IPS-NIHi7 (cell line): Measurements from ENCODE around the gene FUOM.
"Not testable (repeated sequence)": the region's sequence is repeated elsewhere in the genome, so short reads cannot be mapped to it uniquely, and the experiment has no call there.

Experiments used
- DNase-seq: peaks from one replicate; pipeline ENCODE4 v3.0.0; 2012; ENCODE audit warnings: mixed read lengths; ENCODE audit errors: extremely low spot score

FUOM gene

DNA sequence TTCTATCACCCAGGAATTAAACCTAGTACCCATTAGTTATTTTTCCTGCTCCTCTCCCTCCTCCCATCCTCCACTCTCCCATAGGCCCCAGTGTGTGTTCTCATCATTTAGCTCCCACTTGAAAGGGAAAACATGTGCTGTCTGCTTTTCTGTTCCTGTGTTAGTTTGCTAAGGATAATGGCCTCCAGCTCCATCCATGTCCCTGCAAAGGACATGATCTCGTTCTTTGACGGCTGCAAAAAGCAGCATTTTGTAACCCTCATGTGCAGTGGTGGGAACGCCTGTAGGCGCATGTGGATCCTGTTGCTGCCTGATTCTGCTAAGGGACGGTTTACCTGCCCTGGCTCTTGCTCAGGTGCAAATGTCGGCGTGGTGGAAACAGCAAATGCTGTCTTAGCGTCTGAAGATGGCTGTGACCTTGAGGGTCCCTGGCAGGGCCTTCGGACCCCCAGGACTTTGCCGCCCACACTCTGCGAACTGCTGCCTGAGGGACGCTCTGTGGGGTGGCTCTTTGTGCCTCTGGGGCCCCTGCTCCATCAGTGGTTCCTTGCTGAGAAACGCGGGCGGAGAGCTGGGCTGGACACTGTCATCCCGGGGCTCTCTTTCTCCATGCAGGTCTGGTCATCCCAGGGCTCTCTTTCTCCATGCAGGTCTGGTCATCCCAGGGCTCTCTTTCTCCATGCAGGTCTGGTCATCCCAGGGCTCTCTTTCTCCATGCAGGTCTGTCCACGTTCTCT lies 30.6 kb upstream of the FUOM start:
- no peak for DNase-seq

DNA sequence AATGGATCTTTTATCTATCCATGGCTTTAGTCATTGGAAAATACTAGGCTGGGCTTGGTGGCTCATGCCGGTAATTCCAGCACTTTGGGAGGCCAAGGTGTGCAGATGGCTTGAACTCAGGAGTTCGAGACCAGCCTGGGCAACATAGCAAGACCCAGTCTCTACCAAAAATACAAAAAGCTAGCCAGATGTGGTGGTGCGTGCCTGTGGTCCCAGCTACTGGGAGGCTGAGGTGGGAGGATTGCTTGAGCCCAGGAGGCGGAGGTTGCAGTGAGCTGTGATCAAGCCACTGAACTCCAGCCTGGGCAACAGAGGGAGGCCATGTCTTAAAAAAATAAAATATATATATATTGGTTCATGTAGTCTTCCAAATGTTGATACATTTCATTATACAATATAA lies 29.1 kb upstream of the FUOM start:
- DNase-seq: not testable (repeated sequence)

GRCh38 chr10:133385214-133385613 lies 27.4 kb upstream of the FUOM start:
- DNase-seq: no peak

DNA sequence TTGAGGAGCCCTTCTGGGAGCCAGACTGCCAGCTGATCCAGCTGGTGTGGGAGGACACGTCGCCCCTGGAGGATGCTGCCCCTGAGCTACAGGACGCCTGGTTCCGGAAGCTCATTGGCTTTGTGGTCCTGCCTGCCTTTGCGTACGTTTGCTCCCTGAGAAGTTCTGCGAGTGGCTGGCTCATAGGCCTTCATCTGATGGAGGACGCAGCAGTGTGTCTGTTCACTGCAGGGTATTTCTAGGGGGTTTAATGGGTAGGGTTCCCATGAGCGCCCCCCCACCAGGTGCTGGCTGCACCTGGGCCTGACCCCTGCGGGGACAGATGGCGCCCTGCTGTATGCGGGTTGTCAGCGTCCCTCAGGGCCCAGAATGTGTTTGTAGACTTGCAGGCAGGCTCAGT lies 26.3 kb upstream of the FUOM start:
- DNase-seq: no peak

GRCh38 chr10:133383551-133383950 lies 25.7 kb upstream of the FUOM start:
- no peak for DNase-seq

DNA sequence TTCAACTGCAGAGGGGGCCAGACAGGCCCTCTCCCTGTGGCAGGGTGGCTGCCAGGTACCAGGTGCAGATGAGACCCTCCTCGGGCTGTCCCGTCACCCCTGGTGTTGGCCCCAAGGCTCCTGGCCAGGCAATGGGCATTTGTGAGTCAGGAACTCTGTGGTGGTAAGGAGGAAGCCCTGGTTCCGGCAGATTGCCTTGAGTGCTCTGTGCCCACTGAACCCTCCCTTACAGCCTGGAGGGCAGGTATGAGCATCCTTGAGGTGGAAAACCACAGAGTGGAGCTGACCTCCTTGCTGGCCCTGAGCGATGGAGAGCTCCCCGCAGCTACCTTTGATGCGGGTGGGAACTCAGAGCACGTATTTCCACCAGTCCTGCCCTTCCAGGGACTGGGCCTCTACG lies 23.2 kb upstream of the FUOM start:
- no peak for DNase-seq

GRCh38 chr10:133379801-133380666 lies 22.2 kb upstream of the FUOM start:
- DNase-seq: no peak

- peak; percentile 87 for DNase-seq
Measured at GRCh38 chr10:133379152-133379800, 21.5 kb upstream of the FUOM start, which contains the start of gene PAOX. Gene PAOX, plus strand, starts transcription at chr10:133379262. Its CDS starts 55 bp downstream, at chr10:133379317.

DNA sequence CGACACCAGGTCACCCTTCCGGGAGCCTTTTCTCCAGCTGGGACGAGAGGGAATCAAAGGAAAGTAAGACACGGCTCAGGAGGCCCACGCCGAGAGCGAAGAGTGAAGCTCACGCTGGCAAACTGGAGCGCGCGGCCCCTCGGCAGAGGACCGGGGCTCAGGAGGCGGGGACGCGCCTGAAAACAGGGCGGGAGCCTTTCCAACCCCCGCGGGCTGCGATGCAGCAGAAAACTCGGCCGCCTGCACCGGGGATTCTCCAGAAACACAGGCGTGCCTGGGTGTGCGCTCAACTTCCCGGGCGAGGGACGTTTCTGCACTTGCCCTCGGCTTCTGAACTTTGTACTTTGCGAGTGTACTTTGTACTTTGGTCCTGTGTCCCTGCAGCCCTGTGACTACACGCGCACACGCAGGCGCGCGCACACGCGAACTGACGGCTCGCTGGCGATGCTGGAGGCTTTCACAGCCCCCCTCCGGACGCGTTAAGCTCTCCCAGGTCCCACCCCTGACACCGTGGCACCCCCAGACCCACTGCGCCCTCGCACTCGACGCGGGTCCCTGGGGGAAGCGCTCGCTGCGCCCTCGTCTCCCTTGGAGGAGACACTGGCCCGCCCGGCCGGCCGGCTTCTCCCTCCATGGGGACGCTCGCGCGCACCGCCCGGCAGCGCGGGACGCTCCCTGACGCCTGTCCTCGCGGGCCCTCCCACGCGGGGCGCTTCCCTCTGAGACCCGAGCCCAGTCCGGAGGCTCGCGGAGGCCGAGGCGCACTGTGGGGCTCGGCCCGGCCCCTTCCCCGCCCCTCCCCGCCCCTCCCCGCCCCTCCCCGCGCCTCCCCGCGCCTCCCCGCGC lies 20.7 kb upstream of the FUOM start:
- peak; percentile 46 for DNase-seq

DNA sequence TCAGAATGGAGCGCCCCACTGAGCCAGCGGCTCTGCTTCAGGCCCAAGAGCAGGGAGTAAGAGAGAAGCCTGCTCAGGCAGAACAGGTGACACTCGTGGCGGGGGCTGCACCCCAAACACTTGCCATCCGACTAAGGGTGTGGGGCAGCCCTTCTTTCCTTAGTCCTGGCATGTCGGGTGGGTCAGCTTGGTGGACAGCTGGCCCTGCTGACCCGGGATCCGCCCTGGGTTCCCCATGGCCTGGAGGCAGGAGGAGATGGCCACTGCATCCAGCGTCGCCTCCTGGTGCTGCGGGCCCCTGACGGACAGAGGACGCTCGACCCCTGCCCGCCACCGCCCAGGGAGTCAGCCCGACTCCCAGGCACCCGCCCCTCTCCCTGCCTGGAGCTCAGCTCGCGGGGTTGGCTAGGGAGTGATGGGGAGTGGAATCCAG lies 20.0 kb upstream of the FUOM start:
- DNase-seq: no peak

DNA sequence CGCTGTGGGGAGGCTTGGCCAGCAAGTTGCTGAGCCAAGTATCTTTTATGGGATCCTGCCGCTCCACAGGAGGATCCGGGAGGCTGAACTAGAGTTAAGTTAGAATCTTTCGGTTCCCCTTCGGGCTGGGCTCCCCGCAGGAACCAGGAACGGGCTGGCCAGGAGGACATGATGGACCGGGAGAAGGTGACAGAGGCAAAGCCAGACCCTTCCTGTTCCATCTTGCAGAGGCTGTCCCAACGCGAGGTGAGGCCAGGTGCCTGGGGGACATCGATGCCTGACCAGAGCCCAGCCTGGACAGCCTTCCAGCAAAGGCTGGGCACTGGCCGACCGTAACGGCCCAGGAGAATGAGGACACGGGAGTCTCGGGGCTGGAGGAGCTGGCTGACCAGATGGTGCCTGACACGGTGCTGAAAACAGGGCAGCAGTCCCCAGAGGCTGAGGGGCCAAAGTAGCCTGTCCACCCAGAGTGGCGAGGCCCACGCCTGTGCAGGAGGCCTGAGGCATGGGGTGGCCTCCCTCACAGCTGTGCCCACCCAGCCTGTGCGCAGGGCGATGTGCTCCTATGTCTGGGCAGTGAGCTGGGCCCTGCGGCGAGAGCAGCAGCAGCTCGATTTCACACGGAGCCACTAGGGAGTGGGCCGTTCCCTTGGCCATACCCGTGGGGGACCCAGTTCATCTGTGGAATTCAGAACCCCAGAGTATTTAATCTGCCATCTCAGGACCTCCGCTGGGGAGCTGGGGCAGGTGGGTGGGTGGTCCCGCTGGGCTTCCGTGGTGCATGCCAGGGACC lies 19.4 kb upstream of the FUOM start:
- DNase-seq: no peak

DNA sequence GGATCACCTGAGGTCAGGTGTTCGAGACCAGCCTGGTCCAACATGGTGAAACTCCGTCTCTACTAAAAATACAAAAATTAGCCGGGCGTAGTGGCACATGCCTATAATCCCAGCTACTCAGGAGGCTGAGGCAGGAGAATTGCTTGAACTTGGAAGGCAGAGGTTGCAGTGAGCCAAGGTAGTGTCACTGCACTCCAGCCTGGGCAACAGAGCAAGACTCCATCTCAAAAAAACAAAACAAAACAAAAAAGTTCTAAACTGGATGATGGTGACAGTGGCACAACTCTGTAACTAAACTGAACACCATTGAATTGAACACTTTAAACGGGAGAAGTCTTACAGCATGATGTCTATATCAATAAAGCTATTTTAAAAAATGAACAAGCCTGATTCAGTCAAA lies 18.4 kb upstream of the FUOM start:
- not testable (repeated sequence) for DNase-seq

DNA sequence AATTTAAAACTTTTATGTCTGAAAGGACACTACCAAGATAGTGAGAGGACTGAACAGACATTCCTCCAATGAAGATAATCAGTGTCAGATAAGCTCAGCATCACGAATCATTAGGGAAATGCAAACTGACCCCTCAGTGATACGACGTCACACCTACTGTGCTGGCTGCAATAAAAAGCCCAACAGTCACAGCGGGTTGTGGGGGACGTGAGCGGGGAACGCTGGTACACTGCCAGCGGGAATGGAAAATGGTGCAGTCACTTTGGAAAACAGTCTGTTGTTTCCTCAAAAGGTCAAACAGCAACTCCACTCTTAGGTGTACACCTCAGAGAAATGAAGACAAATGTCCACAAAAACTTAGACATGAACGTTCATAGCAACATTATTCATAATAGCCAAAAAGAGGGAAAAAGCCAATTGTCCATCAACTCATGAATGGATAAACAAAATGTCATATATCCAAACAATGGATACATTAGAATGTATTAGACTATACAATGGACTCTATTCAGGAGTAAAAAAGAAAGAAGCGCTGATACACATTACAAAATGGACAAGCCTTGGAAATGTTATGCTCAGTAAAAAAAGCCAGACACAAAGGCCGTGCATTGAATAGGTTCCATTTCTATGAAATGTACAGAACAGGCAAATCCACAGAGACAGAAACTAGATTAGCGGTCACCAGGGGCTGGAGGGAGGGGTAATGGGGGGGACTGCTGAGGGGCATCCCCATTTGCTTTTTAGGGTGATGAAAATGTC lies 17.7 kb upstream of the FUOM start:
- no peak for DNase-seq

DNA sequence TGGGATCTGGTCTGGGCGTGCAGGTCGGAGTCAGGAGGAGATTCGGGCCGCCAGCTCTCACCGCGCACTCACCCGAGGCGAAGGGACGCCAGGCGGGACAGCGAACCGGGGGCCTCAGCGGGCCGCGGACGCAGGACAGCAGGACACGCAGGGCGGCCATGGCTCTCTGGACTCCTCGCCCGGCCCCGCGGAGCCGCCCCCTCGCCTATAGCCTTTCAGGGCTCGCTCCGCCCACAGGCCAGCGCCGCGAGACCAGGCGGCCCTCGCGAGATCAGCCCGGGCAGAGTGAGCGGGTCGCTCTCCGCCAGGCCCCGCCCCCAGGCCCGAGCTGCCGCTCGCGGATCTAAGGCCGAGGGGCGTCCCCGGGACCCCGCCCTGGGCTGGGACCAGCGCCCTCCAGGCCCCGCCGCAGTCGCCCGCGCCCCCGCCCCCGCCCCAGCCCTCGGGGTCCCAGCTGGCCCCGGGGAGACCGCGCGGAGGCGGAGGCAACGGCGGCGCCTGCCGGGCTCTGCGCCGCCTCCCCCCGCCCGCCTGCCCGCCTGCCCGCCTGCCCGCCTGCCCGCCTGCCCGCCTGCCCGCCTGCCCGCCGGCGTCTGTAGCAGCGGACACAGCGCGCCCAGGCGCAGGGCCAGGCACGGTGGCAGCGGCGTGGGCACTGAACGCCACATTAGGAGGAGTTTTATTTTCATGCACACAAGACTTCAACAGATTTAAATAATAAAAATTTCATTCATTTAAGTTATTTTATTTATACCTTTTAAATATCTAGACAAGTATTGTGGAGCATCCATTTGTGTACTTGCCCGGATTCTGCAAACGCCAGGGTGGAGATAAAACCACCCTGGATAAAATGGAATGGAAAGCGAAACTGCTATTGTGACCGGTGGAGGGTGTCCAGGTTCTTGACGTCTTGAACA lies 15.6 kb upstream of the FUOM start, which contains the start of gene ECHS1:
Gene ECHS1 (minus strand): TSS at position 181 of the 917 bp plus-strand sequence. CDS start 21 bp downstream, at position 160.
- DNase-seq: peak; percentile 99

DNA sequence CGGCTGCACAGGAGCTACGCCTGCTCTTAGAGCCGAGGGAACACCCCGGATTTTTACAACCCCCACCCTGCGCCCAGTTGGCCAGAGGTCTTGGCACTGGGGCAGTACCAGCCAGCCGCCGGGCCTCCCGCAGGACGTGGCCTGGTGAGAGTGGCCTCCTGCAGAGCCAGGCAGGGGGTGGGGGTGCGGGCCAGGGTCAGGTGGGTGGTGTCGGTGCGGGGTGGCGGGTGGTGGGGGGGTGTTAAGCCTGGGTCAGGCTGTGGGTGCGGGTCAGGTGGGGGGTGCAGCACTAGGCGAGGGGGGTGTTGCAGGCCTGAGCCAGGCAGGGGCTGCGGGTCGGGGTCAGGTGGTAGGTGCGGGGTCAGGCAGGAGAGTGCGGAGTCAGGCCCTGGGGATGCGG lies 14.7 kb upstream of the FUOM start:
- no peak for DNase-seq

DNA sequence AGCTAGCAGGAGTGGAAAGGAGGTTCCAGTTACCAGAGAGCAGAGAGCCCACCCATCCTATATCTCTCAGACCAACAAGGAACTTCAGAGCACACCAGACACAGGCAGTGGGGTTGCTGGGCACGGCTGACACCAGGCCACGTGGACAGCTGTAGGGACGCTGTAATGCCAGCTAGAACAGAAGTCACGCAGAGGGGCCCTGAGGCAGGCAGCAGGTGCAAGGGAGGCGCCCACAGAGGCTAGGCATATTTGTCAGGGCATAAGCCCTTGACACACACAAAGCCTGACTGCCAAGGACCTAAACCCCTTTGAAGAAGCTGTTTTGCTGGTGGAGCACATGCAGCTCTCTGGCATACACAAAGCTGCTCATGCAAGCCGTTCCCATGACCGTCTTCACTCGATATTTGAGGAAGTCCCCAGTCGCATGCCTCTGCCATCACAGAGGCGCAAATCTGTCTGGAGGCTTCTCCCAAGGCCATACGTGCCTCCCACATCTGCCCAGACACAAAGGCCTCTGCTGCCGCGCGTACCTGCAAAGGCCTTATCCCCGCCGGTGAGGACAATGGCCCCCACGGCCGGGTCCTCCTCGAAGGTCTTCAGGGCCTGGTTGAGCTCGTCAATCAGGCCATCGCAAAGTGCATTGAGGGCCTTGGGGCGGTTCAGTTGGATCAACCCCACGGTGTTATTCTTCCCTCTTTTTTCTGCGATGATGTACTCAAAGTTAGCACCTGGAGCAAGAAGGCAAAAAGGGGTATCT lies 12.4 kb upstream of the FUOM start:
- DNase-seq: no peak

- DNase-seq: no peak
Measured at GRCh38 chr10:133368153-133368552, 10.3 kb upstream of the FUOM start.

DNA sequence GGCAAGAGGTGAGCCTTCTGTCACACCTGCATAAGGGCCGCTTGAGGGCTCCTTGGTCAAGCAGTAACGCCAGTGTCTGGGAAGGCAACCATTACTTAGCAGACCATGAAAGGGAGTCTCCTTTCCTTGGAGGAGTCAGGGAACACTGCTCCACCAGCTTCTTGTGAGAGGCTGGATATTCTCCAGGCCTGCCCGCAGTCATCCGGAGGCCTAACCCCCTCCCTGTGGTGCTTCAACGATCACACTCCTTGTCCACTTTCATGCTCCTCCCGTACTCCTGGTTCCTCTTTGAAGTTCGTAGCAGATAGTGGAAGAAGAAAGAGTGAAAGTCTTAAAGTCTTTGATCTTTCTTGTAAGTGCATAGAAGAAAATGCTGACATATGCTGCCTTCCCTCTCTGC lies 9.6 kb upstream of the FUOM start:
- not testable (repeated sequence) for DNase-seq
